WTC11 (cell line): Measurements from ENCODE around the gene PDK4. TPM values are rescaled to one million over a fixed set of nuclear protein-coding genes. Genes with fewer than 3 reads are reported as not detected.

Experiments used
- ATAC-seq: fragments of 200-7000 bp; cut with Tn5 transposase; 2 replicates; pipeline ENCODE4 v1.10.0; 2021; ENCODE audit warnings: mild to moderate bottlenecking, moderate library complexity
- CTCF ChIA-PET: fragments of 300-600 bp; sonication (Branson Sonifier 250); formaldehyde crosslinking; loops from one replicate; lab custom pipeline; 2021; ENCODE audit warnings: antibody characterized with exemption; lab: Charles Lee
- POLR2A ChIA-PET: fragments of 350-600 bp; sonication (Branson Sonifier 250); formaldehyde crosslinking; loops from one replicate; lab custom pipeline; 2021; ENCODE audit warnings: antibody characterized with exemption; lab: Charles Lee
- DNase-seq: peaks from one replicate; pipeline ENCODE4 v3.0.0; 2021; ENCODE audit warnings: low spot score
- H3K27ac Mint-ChIP-seq: 2 replicates; pipeline ENCODE4 v1.8.0; 2021; ENCODE audit warnings: mixed read lengths
- H3K27me3 Mint-ChIP-seq: 2 replicates; pipeline ENCODE4 v1.8.0; 2021; ENCODE audit warnings: low read depth, mild to moderate bottlenecking, moderate library complexity, mixed read lengths
- H3K36me3 Mint-ChIP-seq: 2 replicates; pipeline ENCODE4 v1.8.0; 2021; ENCODE audit warnings: mixed read lengths
- H3K4me1 Mint-ChIP-seq: 2 replicates; pipeline ENCODE4 v1.8.0; 2022; ENCODE audit warnings: mixed read lengths
- H3K4me3 Mint-ChIP-seq: 2 replicates; pipeline ENCODE4 v1.8.0; 2021; ENCODE audit warnings: mild to moderate bottlenecking, moderate library complexity, mixed read lengths
- H3K9me3 Mint-ChIP-seq: 2 replicates; pipeline ENCODE4 v1.8.0; 2021; ENCODE audit warnings: mixed read lengths
- CREB1 ChIP-seq: sonication (generic); formaldehyde crosslinking; IDR thresholded peaks from 2 replicates; pipeline ENCODE4 v1.8.0; 2023; ENCODE audit warnings: mild to moderate bottlenecking, missing genetic modification reagents
- CREM ChIP-seq: sonication (generic); formaldehyde crosslinking; IDR thresholded peaks from 2 replicates; pipeline ENCODE4 v1.8.1; 2022; ENCODE audit warnings: mild to moderate bottlenecking, missing genetic modification reagents, moderate library complexity
- EMX1 ChIP-seq: fragments of 250-450 bp; sonication (Bioruptor Pico); IDR thresholded peaks from 2 replicates; pipeline ENCODE4 v1.8.0; 2021; ENCODE audit warnings: mild to moderate bottlenecking
- HMGA2 ChIP-seq: fragments of 250-450 bp; sonication (Bioruptor Pico); IDR thresholded peaks from 2 replicates; pipeline ENCODE4 v1.4.0; 2021; ENCODE audit warnings: mild to moderate bottlenecking, moderate library complexity
- NR3C1 ChIP-seq: sonication (generic); formaldehyde crosslinking; conservative IDR thresholded peaks from 2 replicates; pipeline ENCODE4 v1.8.1; 2023; ENCODE audit warnings: low read depth, mild to moderate bottlenecking, missing genetic modification reagents
- OVOL2 ChIP-seq: fragments of 250-450 bp; sonication (Bioruptor Pico); IDR thresholded peaks from 2 replicates; pipeline ENCODE4 v1.9.0; 2021; ENCODE audit warnings: mild to moderate bottlenecking, borderline replicate concordance
- PRRX2 ChIP-seq: fragments of 250-450 bp; sonication (Bioruptor Pico); IDR thresholded peaks from 2 replicates; pipeline ENCODE4 v1.8.0; 2021; ENCODE audit warnings: mild to moderate bottlenecking
- TCF7 ChIP-seq: sonication (generic); formaldehyde crosslinking; IDR thresholded peaks from 2 replicates; pipeline ENCODE4 v1.8.0; 2022; ENCODE audit warnings: mild to moderate bottlenecking, low read depth, missing genetic modification reagents, moderate library complexity
- ZNF121 ChIP-seq: sonication (generic); formaldehyde crosslinking; IDR thresholded peaks from 2 replicates; pipeline ENCODE4 v1.8.0; 2023; ENCODE audit warnings: missing genetic modification reagents
- ZNF317 ChIP-seq: sonication (generic); formaldehyde crosslinking; IDR thresholded peaks from 2 replicates; pipeline ENCODE4 v1.8.1; 2023; ENCODE audit warnings: low read depth, mild to moderate bottlenecking, moderate library complexity, missing genetic modification reagents, borderline replicate concordance
- ZNF396 ChIP-seq: fragments of 250-450 bp; sonication (Bioruptor Pico); IDR thresholded peaks from 2 replicates; pipeline ENCODE4 v1.8.0; 2021; ENCODE audit warnings: mild to moderate bottlenecking, moderate library complexity, borderline replicate concordance
- total RNA-seq: library from RNA; stranded (reverse); gene quantifications from 3 replicates; pipeline ENCODE4 v1.2.3, GENCODE V29; 2021
- TF ChIP-seq, protein P1 (sequence below): sonication (generic); formaldehyde crosslinking; IDR thresholded peaks from 2 replicates; pipeline ENCODE4 v1.8.1; 2023; ENCODE audit warnings: mild to moderate bottlenecking, missing genetic modification reagents, borderline replicate concordance
- TF ChIP-seq, protein P2 (sequence below): sonication (generic); formaldehyde crosslinking; IDR thresholded peaks from 2 replicates; pipeline ENCODE4 v1.8.1; 2022; ENCODE audit warnings: low read depth, mild to moderate bottlenecking, moderate library complexity, missing genetic modification reagents, borderline replicate concordance
- TF ChIP-seq, protein P3 (sequence below): fragments of 250-450 bp; sonication (Bioruptor Pico); IDR thresholded peaks from 2 replicates; pipeline ENCODE4 v1.9.0; 2021; ENCODE audit warnings: mild to moderate bottlenecking, borderline replicate concordance
- TF ChIP-seq, protein P4 (sequence below): sonication (generic); formaldehyde crosslinking; IDR thresholded peaks from 2 replicates; pipeline ENCODE4 v1.8.0; 2022; ENCODE audit warnings: missing genetic modification reagents
- TF ChIP-seq, protein P5 (sequence below): fragments of 200-600 bp; IDR thresholded peaks from 2 replicates; pipeline ENCODE4 v1.8.0; 2022; ENCODE audit warnings: antibody characterized with exemption
- TF ChIP-seq, protein P6 (sequence below): fragments of 250-450 bp; sonication (Bioruptor Pico); IDR thresholded peaks from 2 replicates; pipeline ENCODE4 v2.1.2; 2022; ENCODE audit warnings: mild to moderate bottlenecking, moderate library complexity
- TF ChIP-seq, protein P7 (sequence below): sonication (generic); formaldehyde crosslinking; conservative IDR thresholded peaks from 2 replicates; pipeline ENCODE4 v1.8.1; 2022; ENCODE audit warnings: mild to moderate bottlenecking, missing genetic modification reagents

The PDK4 gene
- total RNA-seq, 1 experiment from 2014 or later = 0.31 TPM

DNA sequence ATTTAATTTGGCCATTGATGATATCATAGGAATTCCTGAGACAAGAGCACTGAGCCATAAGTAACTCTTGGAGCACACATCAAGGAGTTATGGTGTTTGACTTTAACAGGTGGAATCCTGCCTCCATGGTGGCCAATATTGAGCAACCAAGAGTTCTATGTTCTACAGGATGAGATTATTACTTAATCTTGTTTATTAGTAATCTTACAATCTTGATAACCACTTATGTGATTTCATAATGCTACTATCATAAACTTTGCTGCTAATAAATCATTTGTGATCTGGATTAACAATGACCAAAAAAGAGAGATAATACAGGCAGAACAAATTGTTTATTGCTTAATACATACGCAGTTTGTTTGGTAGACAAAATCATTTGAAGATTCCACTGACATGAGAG lies 27.5 kb upstream of the PDK4 start:
- DNase-seq (no peak), ATAC-seq (no peak)
- POLR2A ChIA-PET = no interaction called here
- Mint-ChIP-seq H3K4me1 (no peaks in the 10 kb centered on the region), H3K36me3 (no peaks in the 10 kb centered on the region), H3K27ac (no peak overlapping the region), H3K4me3 (no peak overlapping the region), H3K27me3 (no peaks in the 10 kb centered on the region; the same call in none of the 2 replicates), H3K9me3 (no peaks in the 10 kb centered on the region)
- CTCF ChIA-PET = no interaction called here
- TF ChIP-seq CREB1 (CRISPR knock-in tag) (no peak), TCF7 (no peak), NR3C1 (no peak), OVOL2 (CRISPR knock-in tag) (no peak), ZNF121 (CRISPR knock-in tag) (no peak), ZNF317 (no peak), PRRX2 (CRISPR knock-in tag) (no peak), CREM (CRISPR knock-in tag) (no peak), HMGA2 (no peak), ZNF396 (CRISPR knock-in tag) (no peak), EMX1 (CRISPR knock-in tag) (no peak)
- TF ChIP-seq, protein P1, sequence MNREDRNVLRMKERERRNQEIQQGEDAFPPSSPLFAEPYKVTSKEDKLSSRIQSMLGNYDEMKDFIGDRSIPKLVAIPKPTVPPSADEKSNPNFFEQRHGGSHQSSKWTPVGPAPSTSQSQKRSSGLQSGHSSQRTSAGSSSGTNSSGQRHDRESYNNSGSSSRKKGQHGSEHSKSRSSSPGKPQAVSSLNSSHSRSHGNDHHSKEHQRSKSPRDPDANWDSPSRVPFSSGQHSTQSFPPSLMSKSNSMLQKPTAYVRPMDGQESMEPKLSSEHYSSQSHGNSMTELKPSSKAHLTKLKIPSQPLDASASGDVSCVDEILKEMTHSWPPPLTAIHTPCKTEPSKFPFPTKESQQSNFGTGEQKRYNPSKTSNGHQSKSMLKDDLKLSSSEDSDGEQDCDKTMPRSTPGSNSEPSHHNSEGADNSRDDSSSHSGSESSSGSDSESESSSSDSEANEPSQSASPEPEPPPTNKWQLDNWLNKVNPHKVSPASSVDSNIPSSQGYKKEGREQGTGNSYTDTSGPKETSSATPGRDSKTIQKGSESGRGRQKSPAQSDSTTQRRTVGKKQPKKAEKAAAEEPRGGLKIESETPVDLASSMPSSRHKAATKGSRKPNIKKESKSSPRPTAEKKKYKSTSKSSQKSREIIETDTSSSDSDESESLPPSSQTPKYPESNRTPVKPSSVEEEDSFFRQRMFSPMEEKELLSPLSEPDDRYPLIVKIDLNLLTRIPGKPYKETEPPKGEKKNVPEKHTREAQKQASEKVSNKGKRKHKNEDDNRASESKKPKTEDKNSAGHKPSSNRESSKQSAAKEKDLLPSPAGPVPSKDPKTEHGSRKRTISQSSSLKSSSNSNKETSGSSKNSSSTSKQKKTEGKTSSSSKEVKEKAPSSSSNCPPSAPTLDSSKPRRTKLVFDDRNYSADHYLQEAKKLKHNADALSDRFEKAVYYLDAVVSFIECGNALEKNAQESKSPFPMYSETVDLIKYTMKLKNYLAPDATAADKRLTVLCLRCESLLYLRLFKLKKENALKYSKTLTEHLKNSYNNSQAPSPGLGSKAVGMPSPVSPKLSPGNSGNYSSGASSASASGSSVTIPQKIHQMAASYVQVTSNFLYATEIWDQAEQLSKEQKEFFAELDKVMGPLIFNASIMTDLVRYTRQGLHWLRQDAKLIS (CRISPR knock-in tag) = no peak
- TF ChIP-seq, protein P2, sequence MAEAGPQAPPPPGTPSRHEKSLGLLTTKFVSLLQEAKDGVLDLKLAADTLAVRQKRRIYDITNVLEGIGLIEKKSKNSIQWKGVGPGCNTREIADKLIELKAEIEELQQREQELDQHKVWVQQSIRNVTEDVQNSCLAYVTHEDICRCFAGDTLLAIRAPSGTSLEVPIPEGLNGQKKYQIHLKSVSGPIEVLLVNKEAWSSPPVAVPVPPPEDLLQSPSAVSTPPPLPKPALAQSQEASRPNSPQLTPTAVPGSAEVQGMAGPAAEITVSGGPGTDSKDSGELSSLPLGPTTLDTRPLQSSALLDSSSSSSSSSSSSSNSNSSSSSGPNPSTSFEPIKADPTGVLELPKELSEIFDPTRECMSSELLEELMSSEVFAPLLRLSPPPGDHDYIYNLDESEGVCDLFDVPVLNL (CRISPR knock-in tag) = no peak
- TF ChIP-seq, protein P3, sequence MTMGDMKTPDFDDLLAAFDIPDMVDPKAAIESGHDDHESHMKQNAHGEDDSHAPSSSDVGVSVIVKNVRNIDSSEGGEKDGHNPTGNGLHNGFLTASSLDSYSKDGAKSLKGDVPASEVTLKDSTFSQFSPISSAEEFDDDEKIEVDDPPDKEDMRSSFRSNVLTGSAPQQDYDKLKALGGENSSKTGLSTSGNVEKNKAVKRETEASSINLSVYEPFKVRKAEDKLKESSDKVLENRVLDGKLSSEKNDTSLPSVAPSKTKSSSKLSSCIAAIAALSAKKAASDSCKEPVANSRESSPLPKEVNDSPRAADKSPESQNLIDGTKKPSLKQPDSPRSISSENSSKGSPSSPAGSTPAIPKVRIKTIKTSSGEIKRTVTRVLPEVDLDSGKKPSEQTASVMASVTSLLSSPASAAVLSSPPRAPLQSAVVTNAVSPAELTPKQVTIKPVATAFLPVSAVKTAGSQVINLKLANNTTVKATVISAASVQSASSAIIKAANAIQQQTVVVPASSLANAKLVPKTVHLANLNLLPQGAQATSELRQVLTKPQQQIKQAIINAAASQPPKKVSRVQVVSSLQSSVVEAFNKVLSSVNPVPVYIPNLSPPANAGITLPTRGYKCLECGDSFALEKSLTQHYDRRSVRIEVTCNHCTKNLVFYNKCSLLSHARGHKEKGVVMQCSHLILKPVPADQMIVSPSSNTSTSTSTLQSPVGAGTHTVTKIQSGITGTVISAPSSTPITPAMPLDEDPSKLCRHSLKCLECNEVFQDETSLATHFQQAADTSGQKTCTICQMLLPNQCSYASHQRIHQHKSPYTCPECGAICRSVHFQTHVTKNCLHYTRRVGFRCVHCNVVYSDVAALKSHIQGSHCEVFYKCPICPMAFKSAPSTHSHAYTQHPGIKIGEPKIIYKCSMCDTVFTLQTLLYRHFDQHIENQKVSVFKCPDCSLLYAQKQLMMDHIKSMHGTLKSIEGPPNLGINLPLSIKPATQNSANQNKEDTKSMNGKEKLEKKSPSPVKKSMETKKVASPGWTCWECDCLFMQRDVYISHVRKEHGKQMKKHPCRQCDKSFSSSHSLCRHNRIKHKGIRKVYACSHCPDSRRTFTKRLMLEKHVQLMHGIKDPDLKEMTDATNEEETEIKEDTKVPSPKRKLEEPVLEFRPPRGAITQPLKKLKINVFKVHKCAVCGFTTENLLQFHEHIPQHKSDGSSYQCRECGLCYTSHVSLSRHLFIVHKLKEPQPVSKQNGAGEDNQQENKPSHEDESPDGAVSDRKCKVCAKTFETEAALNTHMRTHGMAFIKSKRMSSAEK (CRISPR knock-in tag) = no peak
- TF ChIP-seq, protein P4, sequence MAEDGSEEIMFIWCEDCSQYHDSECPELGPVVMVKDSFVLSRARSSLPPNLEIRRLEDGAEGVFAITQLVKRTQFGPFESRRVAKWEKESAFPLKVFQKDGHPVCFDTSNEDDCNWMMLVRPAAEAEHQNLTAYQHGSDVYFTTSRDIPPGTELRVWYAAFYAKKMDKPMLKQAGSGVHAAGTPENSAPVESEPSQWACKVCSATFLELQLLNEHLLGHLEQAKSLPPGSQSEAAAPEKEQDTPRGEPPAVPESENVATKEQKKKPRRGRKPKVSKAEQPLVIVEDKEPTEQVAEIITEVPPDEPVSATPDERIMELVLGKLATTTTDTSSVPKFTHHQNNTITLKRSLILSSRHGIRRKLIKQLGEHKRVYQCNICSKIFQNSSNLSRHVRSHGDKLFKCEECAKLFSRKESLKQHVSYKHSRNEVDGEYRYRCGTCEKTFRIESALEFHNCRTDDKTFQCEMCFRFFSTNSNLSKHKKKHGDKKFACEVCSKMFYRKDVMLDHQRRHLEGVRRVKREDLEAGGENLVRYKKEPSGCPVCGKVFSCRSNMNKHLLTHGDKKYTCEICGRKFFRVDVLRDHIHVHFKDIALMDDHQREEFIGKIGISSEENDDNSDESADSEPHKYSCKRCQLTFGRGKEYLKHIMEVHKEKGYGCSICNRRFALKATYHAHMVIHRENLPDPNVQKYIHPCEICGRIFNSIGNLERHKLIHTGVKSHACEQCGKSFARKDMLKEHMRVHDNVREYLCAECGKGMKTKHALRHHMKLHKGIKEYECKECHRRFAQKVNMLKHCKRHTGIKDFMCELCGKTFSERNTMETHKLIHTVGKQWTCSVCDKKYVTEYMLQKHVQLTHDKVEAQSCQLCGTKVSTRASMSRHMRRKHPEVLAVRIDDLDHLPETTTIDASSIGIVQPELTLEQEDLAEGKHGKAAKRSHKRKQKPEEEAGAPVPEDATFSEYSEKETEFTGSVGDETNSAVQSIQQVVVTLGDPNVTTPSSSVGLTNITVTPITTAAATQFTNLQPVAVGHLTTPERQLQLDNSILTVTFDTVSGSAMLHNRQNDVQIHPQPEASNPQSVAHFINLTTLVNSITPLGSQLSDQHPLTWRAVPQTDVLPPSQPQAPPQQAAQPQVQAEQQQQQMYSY (CRISPR knock-in tag) = no peak
- TF ChIP-seq, protein P5, sequence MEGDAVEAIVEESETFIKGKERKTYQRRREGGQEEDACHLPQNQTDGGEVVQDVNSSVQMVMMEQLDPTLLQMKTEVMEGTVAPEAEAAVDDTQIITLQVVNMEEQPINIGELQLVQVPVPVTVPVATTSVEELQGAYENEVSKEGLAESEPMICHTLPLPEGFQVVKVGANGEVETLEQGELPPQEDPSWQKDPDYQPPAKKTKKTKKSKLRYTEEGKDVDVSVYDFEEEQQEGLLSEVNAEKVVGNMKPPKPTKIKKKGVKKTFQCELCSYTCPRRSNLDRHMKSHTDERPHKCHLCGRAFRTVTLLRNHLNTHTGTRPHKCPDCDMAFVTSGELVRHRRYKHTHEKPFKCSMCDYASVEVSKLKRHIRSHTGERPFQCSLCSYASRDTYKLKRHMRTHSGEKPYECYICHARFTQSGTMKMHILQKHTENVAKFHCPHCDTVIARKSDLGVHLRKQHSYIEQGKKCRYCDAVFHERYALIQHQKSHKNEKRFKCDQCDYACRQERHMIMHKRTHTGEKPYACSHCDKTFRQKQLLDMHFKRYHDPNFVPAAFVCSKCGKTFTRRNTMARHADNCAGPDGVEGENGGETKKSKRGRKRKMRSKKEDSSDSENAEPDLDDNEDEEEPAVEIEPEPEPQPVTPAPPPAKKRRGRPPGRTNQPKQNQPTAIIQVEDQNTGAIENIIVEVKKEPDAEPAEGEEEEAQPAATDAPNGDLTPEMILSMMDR = no peak
- TF ChIP-seq, protein P6, sequence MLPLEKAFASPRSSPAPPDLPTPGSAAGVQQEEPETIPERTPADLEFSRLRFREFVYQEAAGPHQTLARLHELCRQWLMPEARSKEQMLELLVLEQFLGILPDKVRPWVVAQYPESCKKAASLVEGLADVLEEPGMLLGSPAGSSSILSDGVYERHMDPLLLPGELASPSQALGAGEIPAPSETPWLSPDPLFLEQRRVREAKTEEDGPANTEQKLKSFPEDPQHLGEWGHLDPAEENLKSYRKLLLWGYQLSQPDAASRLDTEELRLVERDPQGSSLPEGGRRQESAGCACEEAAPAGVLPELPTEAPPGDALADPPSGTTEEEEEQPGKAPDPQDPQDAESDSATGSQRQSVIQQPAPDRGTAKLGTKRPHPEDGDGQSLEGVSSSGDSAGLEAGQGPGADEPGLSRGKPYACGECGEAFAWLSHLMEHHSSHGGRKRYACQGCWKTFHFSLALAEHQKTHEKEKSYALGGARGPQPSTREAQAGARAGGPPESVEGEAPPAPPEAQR (CRISPR knock-in tag) = no peak
- TF ChIP-seq, protein P7, sequence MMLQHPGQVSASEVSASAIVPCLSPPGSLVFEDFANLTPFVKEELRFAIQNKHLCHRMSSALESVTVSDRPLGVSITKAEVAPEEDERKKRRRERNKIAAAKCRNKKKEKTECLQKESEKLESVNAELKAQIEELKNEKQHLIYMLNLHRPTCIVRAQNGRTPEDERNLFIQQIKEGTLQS = no peak
